ENCODE measurements around the gene EFHC2. TPM values are rescaled to one million over a fixed set of nuclear protein-coding genes. Genes with fewer than 3 reads are reported as not detected.

The EFHC2 gene
- polyA plus RNA-seq, 1 donor (not counting 4 experiments of a cell fraction or from before 2014, with no cell fraction given) = 0.98 TPM

- Histone ChIP-seq H3K27ac (ENCODE audit: control insufficient read depth, insufficient read depth, low read length) (no peak overlapping the region), H4K20me1 (ENCODE audit: control insufficient read depth, extremely low read depth, insufficient read depth, low read length) (no peaks in the 10 kb centered on the region), H3K4me1 (ENCODE audit: control insufficient read depth, extremely low read depth, insufficient read depth, low read length) (peaks cover 6% of the 10 kb centered on the region), H3K4me3 (ENCODE audit: control insufficient read depth in 2 of 3, extremely low read depth in 1 of 3, insufficient read depth in 2 of 3, low read depth in 1 of 3, low read length in 3 of 3) (no peak overlapping the region), H2AFZ (ENCODE audit: control insufficient read depth, low read length) (no peak overlapping the region), H3K79me2 (ENCODE audit: control insufficient read depth, insufficient read depth, low read length) (no peaks in the 10 kb centered on the region), H3K9ac (ENCODE audit: control insufficient read depth, extremely low read depth, insufficient read depth, low read length) (no peak overlapping the region), H3K27me3 (ENCODE audit: control insufficient read depth, extremely low read depth, insufficient read depth, low read length) (no peaks in the 10 kb centered on the region), H3K36me3 (ENCODE audit: control insufficient read depth in 2 of 2, extremely low read depth in 1 of 2, insufficient read depth in 2 of 2, low read length in 2 of 2) (no peaks in the 10 kb centered on the region), H3K9me1 (ENCODE audit: control insufficient read depth, extremely low read depth, insufficient read depth, low read length) (no peaks in the 10 kb centered on the region), H3K4me2 (ENCODE audit: control insufficient read depth, extremely low read depth, insufficient read depth, low read depth, low read length) (peak overlapping the region; percentile 13), H3K9me3 (ENCODE audit: control insufficient read depth, low read depth, low read length) (no peaks in the 10 kb centered on the region)
- FAIRE-seq (peak; percentile 46), DNase-seq (ENCODE audit: low read depth, low spot score) (no peak)
- TF ChIP-seq EZH2 (IDR thresholded peaks at IDR 0.05; ENCODE audit: low read length) (no peak), CTCF (optimal IDR thresholded peaks at IDR 0.05 in 1 of 3, IDR thresholded peaks at IDR 0.05 in 1 of 3, conservative IDR thresholded peaks at IDR 0.05 in 1 of 3; ENCODE audit: extremely low read depth in 1 of 3, insufficient read depth in 2 of 3, low read length in 3 of 3) (no peak)
- dilution Hi-C loops (cut with MboI; ENCODE audit: extremely low pct_ligation_motif_present, low sequenced_read_pairs) = no loop called here
These were observed 108.9 kb downstream of the EFHC2 start for GRCh38 chrX:44234541-44234940.

GRCh38 chrX:44234116-44234515 is 109.4 kb downstream of the EFHC2 start:
- Histone ChIP-seq H3K9me1 (ENCODE audit: control insufficient read depth, extremely low read depth, insufficient read depth, low read length) (no peaks in the 10 kb centered on the region), H3K36me3 (ENCODE audit: control insufficient read depth in 2 of 2, extremely low read depth in 1 of 2, insufficient read depth in 2 of 2, low read length in 2 of 2) (no peaks in the 10 kb centered on the region), H3K4me3 (ENCODE audit: control insufficient read depth in 2 of 3, extremely low read depth in 1 of 3, insufficient read depth in 2 of 3, low read depth in 1 of 3, low read length in 3 of 3) (no peak overlapping the region), H3K4me1 (ENCODE audit: control insufficient read depth, extremely low read depth, insufficient read depth, low read length) (peaks cover 6% of the 10 kb centered on the region), H3K9me3 (ENCODE audit: control insufficient read depth, low read depth, low read length) (no peaks in the 10 kb centered on the region), H4K20me1 (ENCODE audit: control insufficient read depth, extremely low read depth, insufficient read depth, low read length) (no peaks in the 10 kb centered on the region), H3K4me2 (ENCODE audit: control insufficient read depth, extremely low read depth, insufficient read depth, low read depth, low read length) (peak overlapping the region; percentile 13), H3K27ac (ENCODE audit: control insufficient read depth, insufficient read depth, low read length) (no peak overlapping the region), H3K27me3 (ENCODE audit: control insufficient read depth, extremely low read depth, insufficient read depth, low read length) (no peaks in the 10 kb centered on the region), H3K9ac (ENCODE audit: control insufficient read depth, extremely low read depth, insufficient read depth, low read length) (no peak overlapping the region), H2AFZ (ENCODE audit: control insufficient read depth, low read length) (no peak overlapping the region), H3K79me2 (ENCODE audit: control insufficient read depth, insufficient read depth, low read length) (no peaks in the 10 kb centered on the region)
- dilution Hi-C loops (cut with MboI; ENCODE audit: extremely low pct_ligation_motif_present, low sequenced_read_pairs) = no loop called here
- TF ChIP-seq CTCF (optimal IDR thresholded peaks at IDR 0.05 in 1 of 3, IDR thresholded peaks at IDR 0.05 in 1 of 3, conservative IDR thresholded peaks at IDR 0.05 in 1 of 3; ENCODE audit: extremely low read depth in 1 of 3, insufficient read depth in 2 of 3, low read length in 3 of 3) (peak in 1 of 3 experiments; percentile 12), EZH2 (IDR thresholded peaks at IDR 0.05; ENCODE audit: low read length) (no peak)
- no peak for DNase-seq (ENCODE audit: low read depth, low spot score)
- no peak for FAIRE-seq
